ENCODE measurements around the gene TEN1. TPM values are rescaled to one million over a fixed set of nuclear protein-coding genes. Genes with fewer than 3 reads are reported as not detected.

The TEN1 gene
- total RNA-seq, 3 donors from 2014 or later (not counting 1 experiment from before 2014, with no cell fraction given), result 23.0 to 30.7 (median 24.3) TPM

GRCh38 chr17:76049836-76050537 lies 70.9 kb downstream of the TEN1 start:
- no peak for DNase-seq
- H3K4me3 ChIP-seq (ENCODE audit: low read length), result no peak overlapping the region
- no peak for ATAC-seq
- no peaks in the 10 kb centered on the region for H3K27me3 ChIP-seq (ENCODE audit: control insufficient read depth, insufficient read depth, low read length)
- H3K27me3 Mint-ChIP-seq (ENCODE audit: low read depth in 2 of 2), result no peaks in the 10 kb centered on the region
- H3K36me3 ChIP-seq (ENCODE audit: control insufficient read depth, insufficient read depth, low read length), result peaks cover 79% of the 10 kb centered on the region
- H3K4me3 Mint-ChIP-seq, result no peak overlapping the region
- H3K9me3 Mint-ChIP-seq, result no peaks in the 10 kb centered on the region
- peak overlapping the region in 1 of 2 donors; percentile 33 for H3K27ac Mint-ChIP-seq
- peaks cover 28% of the 10 kb centered on the region for H3K36me3 Mint-ChIP-seq
- WGBS (ENCODE audit: insufficient coverage), result 97% methylated on average over 15 of the region's 15 CpGs
- H3K4me1 Mint-ChIP-seq, result peaks cover 0 to 15% of the 10 kb centered on the region in 2 donors
- no peak overlapping the region for H3K27ac ChIP-seq (ENCODE audit: low read length)
- H3K4me1 ChIP-seq (ENCODE audit: control insufficient read depth, insufficient read depth, low read length), result no peaks in the 10 kb centered on the region
- H3K9me3 ChIP-seq (ENCODE audit: control insufficient read depth, insufficient read depth, low read length), result no peaks in the 10 kb centered on the region
- intact Hi-C loops (cut with micrococcal nuclease), result no loop called here
- TF ChIP-seq CTCF (IDR thresholded peaks at IDR 0.05), result no peak

Other genes with a start within 250 kb of the TEN1 start
- gene GALK1, start 214.0 kb upstream of the TEN1 start, total RNA-seq, result 10 to 100 TPM; 11.9 to 15.9 (median 12.6) TPM
- gene UNK, start 194.4 kb upstream of the TEN1 start, total RNA-seq, result 10 to 100 TPM; 44.2 to 51.3 (median 44.5) TPM
- 100 to 1,000 TPM; 269 to 279 (median 277) TPM for gene UNC13D, start 134.8 kb upstream of the TEN1 start, total RNA-seq
- 100 to 1,000 TPM in 1 of 3 donors, 10 to 100 TPM in 2; 81.1 to 106 (median 95.2) TPM for gene WBP2, start 123.9 kb upstream of the TEN1 start, total RNA-seq
- 1 to 10 TPM; 1.2 to 2.5 (median 2.0) TPM for gene TRIM47, start 100.7 kb upstream of the TEN1 start, total RNA-seq
- gene TRIM65, start 82.3 kb upstream of the TEN1 start, total RNA-seq, result 10 to 100 TPM; 19.2 to 26.9 (median 22.5) TPM
- 100 to 1,000 TPM in 1 of 3 donors, 10 to 100 TPM in 2; 68.6 to 110 (median 96.7) TPM for gene MRPL38, start 74.4 kb upstream of the TEN1 start, total RNA-seq
- gene FBF1, start 38.2 kb upstream of the TEN1 start, total RNA-seq, result 10 to 100 TPM; 24.9 to 34.0 (median 33.0) TPM
- 10 to 100 TPM; 22.8 to 48.2 (median 28.2) TPM for gene ACOX1, start 74 bp upstream of the TEN1 start, total RNA-seq
- 10 to 100 TPM in 2 of 3 donors, 1 to 10 TPM in 1; 5.5 to 13.6 (median 13.5) TPM for gene CDK3, start 21.6 kb downstream of the TEN1 start, total RNA-seq
- gene EVPL, start 48.1 kb downstream of the TEN1 start, total RNA-seq, result 1 to 10 TPM in 1 of 3 donors, under 1 TPM in 1, not detected in 1; 0.94 to 1.2 TPM
- gene SRP68, start 93.3 kb downstream of the TEN1 start, total RNA-seq, result 10 to 100 TPM; 57.8 to 74.4 (median 70.7) TPM
- under 1 TPM in 2 of 3 donors, not detected in 1; 0.27 to 0.53 TPM for gene GALR2, start 95.5 kb downstream of the TEN1 start, total RNA-seq
- gene ZACN, start 99.9 kb downstream of the TEN1 start, total RNA-seq, result under 1 TPM; 0.28 to 0.80 (median 0.50) TPM
- 100 to 1,000 TPM; 130 to 149 (median 142) TPM for gene EXOC7, start 124.5 kb downstream of the TEN1 start, total RNA-seq
- under 1 TPM; 0.21 to 0.93 (median 0.36) TPM for gene FOXJ1, start 162.0 kb downstream of the TEN1 start, total RNA-seq